Trophoblast cell (in vitro differentiated cells and primary cell): ENCODE measurements around the gene ABTB2.

ENCODE experiments used
- DNase-seq, 2 donors: peaks; one replicate each; pipeline ENCODE4 v3.0.0-alpha.2; 2016
- H2AFZ ChIP-seq: 2 replicates; pipeline ENCODE4 v1.6.1; 2013; ENCODE audit warnings: low read length, moderate library complexity, mild to moderate bottlenecking; ENCODE audit not compliant: insufficient read depth, poor library complexity
- H2AK5ac ChIP-seq: 2 replicates; pipeline ENCODE4 v1.6.1; 2013; ENCODE audit warnings: mild to moderate bottlenecking, low read length
- H2BK120ac ChIP-seq: 2 replicates; pipeline ENCODE4 v1.6.1; 2013; ENCODE audit warnings: low read length, mild to moderate bottlenecking, moderate library complexity; ENCODE audit not compliant: insufficient read depth, poor library complexity
- H2BK12ac ChIP-seq: 2 replicates; pipeline ENCODE4 v1.6.1; 2013; ENCODE audit warnings: mild to moderate bottlenecking, low read length, moderate library complexity
- H2BK5ac ChIP-seq: 2 replicates; pipeline ENCODE4 v1.6.1; 2013; ENCODE audit warnings: low read length, low read depth, moderate library complexity, mild to moderate bottlenecking; ENCODE audit not compliant: poor library complexity
- H3K14ac ChIP-seq: 2 replicates; pipeline ENCODE4 v1.6.1; 2013; ENCODE audit warnings: mild to moderate bottlenecking, low read length
- H3K18ac ChIP-seq: 2 replicates; pipeline ENCODE4 v1.6.1; 2013; ENCODE audit warnings: mild to moderate bottlenecking, low read length
- H3K23ac ChIP-seq: 2 replicates; pipeline ENCODE4 v1.6.1; 2013; ENCODE audit warnings: low read length
- H3K27ac ChIP-seq: 2 replicates; pipeline ENCODE4 v1.5.1; 2013; ENCODE audit warnings: low read depth, mild to moderate bottlenecking, inconsistent platforms, low read length, moderate library complexity
- H3K27me3 ChIP-seq: 2 replicates; pipeline ENCODE4 v1.6.1; 2013; ENCODE audit warnings: inconsistent platforms, mild to moderate bottlenecking, low read length, moderate library complexity; ENCODE audit not compliant: insufficient read depth
- H3K36me3 ChIP-seq, 2 experiments: 1 replicate in 1 of 2; 2 replicates in 1 of 2; pipeline ENCODE4 v1.6.1; 2013; ENCODE audit warnings: low read length in 2 of 2, mild to moderate bottlenecking in 2 of 2, moderate library complexity in 1 of 2; ENCODE audit not compliant: insufficient read depth in 2 of 2, control insufficient read depth in 1 of 2
- H3K4ac ChIP-seq: 2 replicates; pipeline ENCODE4 v1.6.1; 2013; ENCODE audit warnings: low read depth, mild to moderate bottlenecking, low read length, moderate library complexity
- H3K4me1 ChIP-seq, 2 experiments: 1 replicate in 1 of 2; 2 replicates in 1 of 2; pipeline ENCODE4 v1.6.1; 2013; ENCODE audit warnings: low read length in 2 of 2, mild to moderate bottlenecking in 2 of 2, moderate library complexity in 1 of 2; ENCODE audit not compliant: insufficient read depth in 2 of 2, control insufficient read depth in 1 of 2
- H3K4me2 ChIP-seq: 2 replicates; pipeline ENCODE4 v1.6.1; 2013; ENCODE audit warnings: inconsistent platforms, mild to moderate bottlenecking, low read length, moderate library complexity
- H3K4me3 ChIP-seq: 2 replicates; pipeline ENCODE4 v1.5.1; 2013; ENCODE audit warnings: mild to moderate bottlenecking, low read depth, low read length, inconsistent platforms
- H3K79me1 ChIP-seq: one replicate; pipeline ENCODE4 v1.6.1; 2013; ENCODE audit warnings: low read length
- H3K79me2 ChIP-seq: 2 replicates; pipeline ENCODE4 v1.6.1; 2013; ENCODE audit warnings: low read length, mild to moderate bottlenecking; ENCODE audit not compliant: control insufficient read depth, insufficient read depth, poor library complexity
- H3K9ac ChIP-seq: 2 replicates; pipeline ENCODE4 v1.6.1; 2013; ENCODE audit warnings: mild to moderate bottlenecking, low read length
- H3K9me3 ChIP-seq: 2 replicates; pipeline ENCODE4 v1.6.1; 2013; ENCODE audit warnings: low read depth, mild to moderate bottlenecking, control low read depth, inconsistent platforms, low read length; ENCODE audit not compliant: insufficient read depth
- H4K12ac ChIP-seq: 2 replicates; pipeline ENCODE4 v1.6.1; 2013; ENCODE audit warnings: low read depth, mild to moderate bottlenecking, low read length, moderate library complexity
- H4K8ac ChIP-seq: 2 replicates; pipeline ENCODE4 v1.6.1; 2013; ENCODE audit warnings: low read depth, mild to moderate bottlenecking, low read length, moderate library complexity
- H4K91ac ChIP-seq: one replicate; pipeline ENCODE4 v1.6.1; 2013; ENCODE audit warnings: low read depth, mild to moderate bottlenecking, low read length, moderate library complexity
- WGBS: extraction: QIAGEN DNeasy Blood & Tissue Kit; methylation state at CpG from one replicate; pipeline ENCODE4 v1.1.7; 2013; ENCODE audit warnings: missing lambda C conversion rate; ENCODE audit not compliant: insufficient read length, insufficient coverage; ENCODE audit errors: extremely low coverage; 5-methylcytosine and 5-hydroxymethylcytosine counted together

ABTB2 gene

GRCh38 chr11:34168642-34169420, 189.0 kb downstream of the ABTB2 start:
- no peak overlapping the region for H2BK120ac ChIP-seq
- H3K79me2 ChIP-seq: no peaks in the 10 kb centered on the region
- no peak overlapping the region for H2AFZ ChIP-seq
- no peak overlapping the region for H3K14ac ChIP-seq
- H3K18ac ChIP-seq: no peak overlapping the region
- no peaks in the 10 kb centered on the region for H3K27me3 ChIP-seq
- H3K4me2 ChIP-seq: no peak overlapping the region
- no peak overlapping the region for H3K23ac ChIP-seq
- H3K4me3 ChIP-seq: no peak overlapping the region
- no peak overlapping the region for H2BK12ac ChIP-seq
- no peak overlapping the region for H4K91ac ChIP-seq
- peaks cover 22 to 26% of the 10 kb centered on the region in 2 experiments for H3K36me3 ChIP-seq
- no peak overlapping the region for H2AK5ac ChIP-seq
- no peak overlapping the region for H2BK5ac ChIP-seq
- H4K8ac ChIP-seq: no peak overlapping the region
- H3K9ac ChIP-seq: no peak overlapping the region
- no peak overlapping the region for H4K12ac ChIP-seq
- H3K79me1 ChIP-seq: no peaks in the 10 kb centered on the region
- WGBS: no CpG with 5 or more reads among the region's 18 CpGs
- peaks cover 1% of the 10 kb centered on the region for H3K9me3 ChIP-seq
- peaks cover 12% of the 10 kb centered on the region in 2 experiments for H3K4me1 ChIP-seq
- H3K4ac ChIP-seq: no peak overlapping the region
- H3K27ac ChIP-seq: no peak overlapping the region
- no peak for DNase-seq

GRCh38 chr11:34167961-34168360, 189.8 kb downstream of the ABTB2 start:
- no peaks in the 10 kb centered on the region for H3K27me3 ChIP-seq
- no peak overlapping the region for H4K12ac ChIP-seq
- H3K18ac ChIP-seq: no peak overlapping the region
- H3K9ac ChIP-seq: no peak overlapping the region
- peaks cover 1% of the 10 kb centered on the region for H3K9me3 ChIP-seq
- H3K4me1 ChIP-seq: peaks cover 12% of the 10 kb centered on the region in 2 experiments
- DNase-seq: no peak
- H2AFZ ChIP-seq: no peak overlapping the region
- no peak overlapping the region for H2BK5ac ChIP-seq
- no peak overlapping the region for H3K4ac ChIP-seq
- peaks cover 24 to 26% of the 10 kb centered on the region in 2 experiments for H3K36me3 ChIP-seq
- no peak overlapping the region for H3K23ac ChIP-seq
- H3K4me2 ChIP-seq: no peak overlapping the region
- no peak overlapping the region for H3K27ac ChIP-seq
- H3K79me1 ChIP-seq: no peaks in the 10 kb centered on the region
- no CpG with 5 or more reads among the region's 9 CpGs for WGBS
- H2BK12ac ChIP-seq: no peak overlapping the region
- H2AK5ac ChIP-seq: no peak overlapping the region
- no peak overlapping the region for H3K4me3 ChIP-seq
- no peak overlapping the region for H4K91ac ChIP-seq
- H3K79me2 ChIP-seq: no peaks in the 10 kb centered on the region
- H4K8ac ChIP-seq: no peak overlapping the region
- no peak overlapping the region for H3K14ac ChIP-seq
- H2BK120ac ChIP-seq: no peak overlapping the region

- H3K36me3 ChIP-seq: peaks cover 23 to 26% of the 10 kb centered on the region in 2 experiments
- no peaks in the 10 kb centered on the region for H3K79me2 ChIP-seq
- H3K4me2 ChIP-seq: no peak overlapping the region
- no peak overlapping the region for H4K12ac ChIP-seq
- H3K23ac ChIP-seq: no peak overlapping the region
- H3K27me3 ChIP-seq: no peaks in the 10 kb centered on the region
- H4K8ac ChIP-seq: no peak overlapping the region
- H2AK5ac ChIP-seq: no peak overlapping the region
- H2AFZ ChIP-seq: no peak overlapping the region
- DNase-seq: no peak
- H2BK12ac ChIP-seq: no peak overlapping the region
- peaks cover 15 to 17% of the 10 kb centered on the region in 2 experiments for H3K4me1 ChIP-seq
- H3K14ac ChIP-seq: no peak overlapping the region
- H3K9me3 ChIP-seq: peaks cover 1% of the 10 kb centered on the region
- H4K91ac ChIP-seq: no peak overlapping the region
- H3K18ac ChIP-seq: no peak overlapping the region
- H3K4ac ChIP-seq: no peak overlapping the region
- H3K27ac ChIP-seq: no peak overlapping the region
- H3K79me1 ChIP-seq: no peaks in the 10 kb centered on the region
- no peak overlapping the region for H3K9ac ChIP-seq
- no peak overlapping the region for H2BK5ac ChIP-seq
- H2BK120ac ChIP-seq: no peak overlapping the region
- H3K4me3 ChIP-seq: peak overlapping the region; percentile 3
- WGBS: no CpG with 5 or more reads among the region's 16 CpGs
Measured at GRCh38 chr11:34166806-34167740, 190.7 kb downstream of the ABTB2 start.

DNA sequence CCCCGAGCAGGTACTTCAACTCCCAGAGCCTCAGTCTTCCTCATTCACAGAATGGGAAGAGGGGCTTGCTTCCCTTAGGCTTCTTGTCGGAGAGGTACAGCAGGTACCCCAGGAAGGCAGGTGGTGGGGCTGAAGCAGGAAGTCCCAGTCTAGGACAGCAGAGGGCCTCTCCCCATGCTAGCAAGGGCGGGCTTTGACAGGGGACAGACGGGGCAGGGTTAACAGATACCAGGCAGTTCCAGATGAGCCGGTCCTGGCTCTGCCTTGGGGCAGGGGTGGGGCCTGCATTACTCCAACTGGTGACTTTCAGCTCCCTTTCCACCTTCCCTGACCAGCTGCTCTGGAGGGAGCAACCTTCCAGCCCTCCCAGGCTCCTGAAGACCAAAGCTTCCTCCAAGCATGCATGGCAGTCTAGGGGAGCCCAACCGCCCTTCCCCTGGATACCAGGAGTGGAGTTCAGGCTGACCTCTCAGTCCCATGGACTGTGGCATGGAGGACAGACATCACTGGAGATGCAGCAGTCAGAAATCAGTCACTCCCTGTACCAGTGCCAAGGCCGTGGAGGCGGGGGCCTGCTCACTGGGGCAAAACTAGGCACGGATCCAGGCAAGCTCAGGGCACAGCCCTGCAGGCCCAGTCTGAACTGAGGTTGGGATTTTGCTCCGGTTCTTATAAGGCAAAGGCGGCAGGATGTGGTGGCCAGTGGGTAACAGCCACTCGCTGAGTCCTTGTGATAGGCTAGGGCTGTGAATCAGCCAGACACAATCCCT, 191.8 kb downstream of the ABTB2 start:
- no peak overlapping the region for H4K8ac ChIP-seq
- H3K23ac ChIP-seq: no peak overlapping the region
- H3K18ac ChIP-seq: no peak overlapping the region
- DNase-seq: peak; percentile 86 to 87
- H3K4me3 ChIP-seq: no peak overlapping the region
- no peak overlapping the region for H3K4me2 ChIP-seq
- peaks cover 22 to 25% of the 10 kb centered on the region in 2 experiments for H3K36me3 ChIP-seq
- H3K4ac ChIP-seq: no peak overlapping the region
- H2AFZ ChIP-seq: no peak overlapping the region
- no peak overlapping the region for H2BK5ac ChIP-seq
- H4K12ac ChIP-seq: no peak overlapping the region
- H3K79me1 ChIP-seq: no peaks in the 10 kb centered on the region
- H2AK5ac ChIP-seq: no peak overlapping the region
- H3K79me2 ChIP-seq: no peaks in the 10 kb centered on the region
- no peak overlapping the region for H2BK12ac ChIP-seq
- H3K4me1 ChIP-seq: peaks cover 18 to 20% of the 10 kb centered on the region in 2 experiments
- H3K14ac ChIP-seq: no peak overlapping the region
- no CpG with 5 or more reads among the region's 12 CpGs for WGBS
- H3K9me3 ChIP-seq: peaks cover 1% of the 10 kb centered on the region
- H2BK120ac ChIP-seq: no peak overlapping the region
- H4K91ac ChIP-seq: no peak overlapping the region
- H3K27ac ChIP-seq: no peak overlapping the region
- no peak overlapping the region for H3K9ac ChIP-seq
- H3K27me3 ChIP-seq: no peaks in the 10 kb centered on the region
